ENCODE measurements around the gene ANXA1.

DNA sequence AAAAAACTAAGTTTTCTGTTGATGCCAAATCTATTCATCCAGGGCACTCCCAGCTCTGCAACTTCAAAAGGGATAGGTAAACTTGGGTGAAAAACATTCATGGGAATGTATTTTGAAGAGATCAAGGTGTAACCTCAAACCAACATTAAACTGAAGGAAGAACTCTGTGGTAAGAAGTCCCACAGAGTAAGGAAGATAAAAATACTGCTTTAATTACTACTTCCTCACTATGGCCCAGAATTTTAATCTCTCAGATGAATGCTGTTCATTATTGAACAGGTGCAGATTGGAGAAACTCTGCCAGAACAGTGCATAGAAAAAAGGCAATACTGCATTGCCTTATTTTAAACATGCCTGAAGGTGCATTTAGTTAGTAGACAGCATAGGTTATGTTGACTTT is 37.6 kb upstream of the ANXA1 start:
- TF ChIP-seq POLR2A (IDR thresholded peaks at IDR 0.05): no peak
- TF ChIP-seq, protein P1, sequence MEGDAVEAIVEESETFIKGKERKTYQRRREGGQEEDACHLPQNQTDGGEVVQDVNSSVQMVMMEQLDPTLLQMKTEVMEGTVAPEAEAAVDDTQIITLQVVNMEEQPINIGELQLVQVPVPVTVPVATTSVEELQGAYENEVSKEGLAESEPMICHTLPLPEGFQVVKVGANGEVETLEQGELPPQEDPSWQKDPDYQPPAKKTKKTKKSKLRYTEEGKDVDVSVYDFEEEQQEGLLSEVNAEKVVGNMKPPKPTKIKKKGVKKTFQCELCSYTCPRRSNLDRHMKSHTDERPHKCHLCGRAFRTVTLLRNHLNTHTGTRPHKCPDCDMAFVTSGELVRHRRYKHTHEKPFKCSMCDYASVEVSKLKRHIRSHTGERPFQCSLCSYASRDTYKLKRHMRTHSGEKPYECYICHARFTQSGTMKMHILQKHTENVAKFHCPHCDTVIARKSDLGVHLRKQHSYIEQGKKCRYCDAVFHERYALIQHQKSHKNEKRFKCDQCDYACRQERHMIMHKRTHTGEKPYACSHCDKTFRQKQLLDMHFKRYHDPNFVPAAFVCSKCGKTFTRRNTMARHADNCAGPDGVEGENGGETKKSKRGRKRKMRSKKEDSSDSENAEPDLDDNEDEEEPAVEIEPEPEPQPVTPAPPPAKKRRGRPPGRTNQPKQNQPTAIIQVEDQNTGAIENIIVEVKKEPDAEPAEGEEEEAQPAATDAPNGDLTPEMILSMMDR (IDR thresholded peaks at IDR 0.05): no peak
